NCI-H524 (cell line): ENCODE data around the gene SPPL2B.
A peak's percentile ranks its signal among the peaks of the same experiment; 100 is the strongest.

Experiments
- DNase-seq, 2 experiments: peaks; one replicate each; lab custom pipeline; 2025; lab: John Stamatoyannopoulos, UW

SPPL2B gene

DNA sequence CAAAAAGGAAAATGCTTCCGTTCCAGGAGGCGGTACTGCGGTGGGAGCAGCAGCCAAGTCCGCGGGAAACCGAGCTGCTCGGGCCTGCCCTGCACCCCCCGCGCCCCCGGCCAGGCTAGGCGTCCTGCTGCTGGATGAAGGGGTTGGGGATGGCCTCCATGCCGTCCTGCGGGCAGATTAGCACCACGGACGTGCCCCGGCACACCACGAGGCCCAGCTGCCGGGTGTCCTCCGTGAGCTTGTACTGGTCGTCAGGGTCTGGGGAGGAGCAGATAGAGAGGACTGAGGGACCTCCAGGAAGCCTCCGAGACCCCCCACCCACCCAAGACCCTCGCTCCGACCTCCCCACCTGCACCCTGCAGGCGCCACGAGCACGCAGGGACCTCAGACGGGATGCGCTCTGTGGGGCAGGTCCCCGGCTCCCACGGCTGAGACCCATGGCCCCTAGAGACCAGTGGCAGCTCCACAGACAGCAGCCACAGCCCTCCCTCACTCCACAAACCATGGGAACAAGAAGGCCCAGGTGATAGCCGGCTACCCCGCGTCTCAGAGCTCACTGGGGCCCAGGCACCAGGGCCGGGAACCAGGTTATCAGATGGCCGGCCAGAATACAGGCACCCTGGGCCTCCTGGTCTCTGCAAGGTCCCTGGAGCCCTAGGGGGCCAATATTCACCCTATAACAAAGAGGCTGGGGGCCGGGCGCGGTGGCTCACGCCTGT is 6.8 kb upstream of the SPPL2B start:
- no peak for DNase-seq

GRCh38 chr19:2323707-2324106 is 4.8 kb upstream of the SPPL2B start:
- DNase-seq: no peak

DNA sequence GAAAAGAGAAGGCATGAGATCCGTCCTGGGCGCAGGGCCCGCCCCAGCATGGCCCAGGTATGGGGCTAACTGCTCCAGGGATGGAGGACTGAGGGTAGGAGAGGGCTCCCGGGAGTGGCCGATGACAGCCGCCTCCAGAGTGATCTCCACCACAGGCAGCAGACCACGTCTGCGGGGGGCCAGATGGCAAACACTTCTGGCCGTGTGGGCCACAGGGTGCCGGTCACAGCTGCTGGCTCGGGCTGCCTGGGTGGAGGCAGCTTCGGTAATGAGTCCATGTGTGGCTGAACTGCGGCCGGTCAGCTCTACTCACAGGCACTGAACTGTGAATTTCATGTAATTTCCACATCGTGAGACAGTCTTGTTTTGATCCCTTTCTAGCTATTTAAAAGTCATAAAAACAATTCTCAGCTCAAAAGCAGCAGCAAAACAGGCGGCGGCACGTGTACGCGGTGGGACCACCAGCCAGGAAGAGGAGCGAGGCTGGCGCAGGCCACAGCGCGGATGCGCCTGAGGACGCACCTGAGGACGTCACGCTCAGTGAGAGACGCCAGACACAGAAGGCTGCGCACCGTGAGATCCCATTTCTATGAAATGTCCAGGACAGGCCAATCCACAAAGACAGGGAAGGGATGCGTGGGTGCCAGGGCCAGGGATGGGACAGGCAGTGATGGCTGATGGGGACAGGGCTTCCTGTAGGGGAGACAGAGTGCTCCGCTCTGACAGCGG is 4.1 kb upstream of the SPPL2B start:
- DNase-seq: peak in 1 of 2 experiments; percentile 56

DNA sequence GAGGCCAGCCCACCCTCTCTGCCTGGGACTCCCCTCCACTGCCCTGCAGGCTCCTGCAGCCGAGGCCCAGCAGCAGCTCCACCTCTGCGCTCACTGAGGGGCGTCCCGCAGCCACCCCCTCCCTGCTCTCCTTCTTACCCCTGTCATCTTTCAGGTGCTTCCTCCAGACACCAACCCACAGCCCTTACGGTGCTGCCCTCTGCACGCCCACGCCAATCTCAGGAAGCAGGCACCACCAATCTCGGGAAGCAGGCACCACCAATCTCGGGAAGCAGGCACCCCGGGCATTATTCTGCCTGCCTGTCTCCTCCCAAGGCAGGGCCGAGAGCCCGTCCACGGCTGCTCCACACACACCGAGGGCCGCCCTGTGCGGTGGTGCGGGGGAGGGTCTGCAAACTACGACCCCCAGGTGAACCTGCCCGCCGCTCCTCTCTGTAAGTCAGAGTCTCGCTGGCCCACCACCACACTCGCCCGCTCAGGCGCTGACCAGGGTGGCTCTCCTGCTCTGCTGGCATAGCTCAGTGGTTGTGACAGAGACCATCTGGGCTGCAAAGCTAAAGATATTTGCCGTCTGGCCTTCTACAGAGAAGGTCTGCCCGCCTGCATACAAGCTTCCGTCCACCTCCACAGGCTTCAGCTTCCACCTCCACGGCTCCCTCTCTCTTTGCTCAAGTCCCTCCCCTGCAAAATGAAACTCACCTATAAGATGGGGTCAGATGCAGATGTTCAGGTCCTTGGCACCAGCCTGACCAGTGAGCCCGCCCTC is 3.0 kb upstream of the SPPL2B start:
- DNase-seq: no peak

DNA sequence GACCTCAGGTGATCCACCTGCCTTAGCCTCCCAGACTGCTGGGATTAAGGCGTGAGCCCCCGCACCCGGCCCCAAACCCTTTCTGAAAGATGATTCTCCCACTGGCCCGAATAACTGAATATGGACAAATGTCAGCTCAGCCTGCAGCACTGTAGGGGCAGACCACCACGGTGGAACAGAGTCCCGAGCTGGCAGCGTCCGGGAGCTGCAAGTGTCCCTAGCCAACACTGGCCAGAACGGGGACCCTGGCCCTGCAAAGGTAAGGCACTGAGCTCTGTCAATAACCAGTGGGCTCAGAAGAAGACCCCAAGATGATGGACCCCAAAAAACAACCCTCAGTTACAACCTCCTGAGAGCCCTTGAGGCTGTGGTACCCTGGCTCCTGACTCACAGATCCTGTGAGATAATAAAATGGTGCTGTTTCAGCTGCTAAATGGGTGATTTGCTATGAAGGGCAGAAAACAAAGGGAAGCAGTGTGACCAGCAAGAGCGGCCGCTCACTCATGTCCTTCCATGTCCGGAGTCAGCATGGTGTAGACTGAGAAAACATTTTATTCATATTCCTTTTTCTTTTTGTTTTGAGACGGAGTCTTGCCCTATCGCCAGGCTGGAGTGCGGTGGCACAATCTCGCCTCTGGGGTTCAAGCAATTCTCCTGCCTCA is 1.7 kb upstream of the SPPL2B start:
- DNase-seq: no peak

DNA sequence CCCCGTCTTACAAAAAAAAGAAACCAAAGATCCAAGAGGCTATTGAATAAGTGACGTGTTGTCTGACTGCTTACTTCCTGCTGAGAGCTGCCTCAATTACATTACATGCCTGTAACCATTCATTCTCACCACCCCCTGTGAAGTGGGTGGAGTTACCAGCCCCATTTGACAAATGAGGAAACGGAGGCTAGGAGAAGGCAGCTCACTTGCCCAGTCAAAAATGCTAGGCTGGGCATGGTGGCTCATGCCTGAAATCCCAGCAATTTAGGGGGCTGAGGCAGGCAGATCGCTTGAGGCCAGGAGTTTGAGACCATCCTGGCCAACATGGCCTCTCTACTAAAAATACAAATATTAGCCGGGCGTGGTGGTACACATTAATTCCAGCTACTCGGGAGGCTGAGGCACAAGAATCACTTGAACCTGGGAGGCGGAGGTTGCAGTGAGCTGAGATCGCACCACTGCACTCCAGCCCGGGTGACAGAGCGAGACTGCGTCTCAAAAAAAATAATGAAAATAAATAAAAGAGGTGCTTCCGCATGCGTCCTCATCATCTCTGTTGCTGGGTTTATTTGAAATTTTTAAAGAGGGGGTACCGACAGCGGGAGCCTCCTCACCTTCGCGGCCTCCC is 597 bp upstream of the SPPL2B start:
- DNase-seq: no peak

DNA sequence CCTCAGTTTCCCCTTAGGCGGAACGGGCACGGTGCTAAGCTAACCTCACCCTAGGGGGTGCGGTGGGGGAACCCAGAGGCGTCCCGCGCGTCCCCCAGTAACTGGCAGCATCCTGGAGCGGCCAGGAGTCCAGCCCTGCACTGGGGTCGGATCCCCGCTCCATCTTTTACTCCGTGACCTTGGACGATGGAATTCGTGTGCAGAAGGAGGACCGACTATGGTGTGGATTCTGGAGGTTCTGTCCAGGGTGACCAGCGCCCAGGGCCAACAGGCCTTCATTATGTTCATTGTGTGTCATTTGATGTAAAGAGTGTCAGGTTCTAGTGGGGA is 630 bp downstream of the SPPL2B start:
- DNase-seq: no peak

DNA sequence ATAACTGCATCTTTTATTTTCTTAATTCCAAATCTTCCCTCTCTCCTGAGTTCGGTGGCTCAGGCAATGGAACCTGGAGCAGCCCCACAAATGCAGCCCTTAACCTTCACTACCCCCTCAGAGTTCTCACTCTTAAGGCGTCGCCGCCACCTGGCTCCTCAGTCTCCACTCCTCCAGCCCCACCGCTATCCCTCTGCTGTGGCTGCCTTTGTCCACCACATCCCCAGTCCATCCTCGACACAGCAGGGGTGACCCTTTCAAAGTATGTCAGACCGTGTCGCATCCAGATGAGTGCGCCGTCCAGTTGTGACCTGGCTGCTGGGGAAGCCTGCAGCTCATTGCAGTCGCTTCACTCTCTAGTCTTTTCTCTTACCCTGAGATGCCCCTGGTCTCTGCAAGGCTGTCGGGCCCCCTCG is 1.0 kb downstream of the SPPL2B start:
- DNase-seq: no peak

DNA sequence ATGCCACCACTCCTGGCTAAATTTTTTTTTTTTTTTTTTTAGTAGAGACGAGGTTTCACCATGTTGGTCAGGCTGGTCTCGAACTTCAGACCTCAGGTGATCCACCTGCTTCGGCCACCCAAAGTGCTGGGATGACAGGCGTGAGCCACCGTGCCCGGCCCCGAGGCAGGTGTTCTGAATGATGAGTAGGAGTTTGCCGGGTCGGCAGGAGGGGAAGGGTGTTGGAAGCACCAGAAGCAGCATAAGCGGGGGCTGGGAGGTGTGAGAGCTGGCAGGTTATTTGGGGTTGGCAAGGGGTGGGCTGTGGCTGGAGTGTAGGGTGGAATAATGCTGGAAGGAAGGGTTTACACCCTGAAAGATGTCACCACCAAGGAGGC is 1.8 kb downstream of the SPPL2B start:
- no peak for DNase-seq

DNA sequence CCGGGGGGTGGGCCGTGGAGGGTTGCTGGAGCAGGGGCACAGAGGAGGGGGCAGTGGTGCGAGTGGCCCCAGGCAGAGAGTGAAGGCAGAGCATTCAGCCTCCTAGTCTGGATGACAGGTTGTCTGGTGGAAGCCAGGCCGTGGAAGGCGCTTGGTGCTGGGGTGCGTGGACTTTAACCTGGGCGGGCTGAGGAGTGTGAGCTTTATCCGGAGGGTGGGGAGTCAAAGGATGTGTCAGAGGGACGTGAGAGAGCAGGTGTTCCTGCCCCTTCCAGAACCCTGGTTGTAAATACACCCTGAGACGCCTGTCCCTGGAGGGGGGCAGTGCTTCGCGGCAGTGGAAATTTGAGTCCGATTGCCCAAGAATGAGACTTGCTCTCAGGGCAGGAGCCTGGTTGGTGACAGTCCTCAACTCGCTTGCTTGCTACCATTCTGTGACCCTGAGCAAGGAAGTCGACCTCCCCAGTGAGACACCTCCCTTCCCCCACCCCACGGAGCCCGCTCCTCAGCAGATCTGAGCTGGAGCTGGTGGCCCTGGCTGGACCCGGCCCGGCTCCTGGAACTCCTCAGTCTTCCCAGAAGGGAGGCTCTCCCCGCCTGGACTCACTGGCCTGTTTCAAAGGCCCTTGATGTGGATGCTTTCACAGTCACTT is 2.3 kb downstream of the SPPL2B start:
- DNase-seq: no peak

GRCh38 chr19:2331601-2332246 is 3.2 kb downstream of the SPPL2B start:
- DNase-seq: no peak

- peak in 1 of 2 experiments; percentile 60 for DNase-seq
Measured at GRCh38 chr19:2332341-2333026, 4.0 kb downstream of the SPPL2B start.

DNA sequence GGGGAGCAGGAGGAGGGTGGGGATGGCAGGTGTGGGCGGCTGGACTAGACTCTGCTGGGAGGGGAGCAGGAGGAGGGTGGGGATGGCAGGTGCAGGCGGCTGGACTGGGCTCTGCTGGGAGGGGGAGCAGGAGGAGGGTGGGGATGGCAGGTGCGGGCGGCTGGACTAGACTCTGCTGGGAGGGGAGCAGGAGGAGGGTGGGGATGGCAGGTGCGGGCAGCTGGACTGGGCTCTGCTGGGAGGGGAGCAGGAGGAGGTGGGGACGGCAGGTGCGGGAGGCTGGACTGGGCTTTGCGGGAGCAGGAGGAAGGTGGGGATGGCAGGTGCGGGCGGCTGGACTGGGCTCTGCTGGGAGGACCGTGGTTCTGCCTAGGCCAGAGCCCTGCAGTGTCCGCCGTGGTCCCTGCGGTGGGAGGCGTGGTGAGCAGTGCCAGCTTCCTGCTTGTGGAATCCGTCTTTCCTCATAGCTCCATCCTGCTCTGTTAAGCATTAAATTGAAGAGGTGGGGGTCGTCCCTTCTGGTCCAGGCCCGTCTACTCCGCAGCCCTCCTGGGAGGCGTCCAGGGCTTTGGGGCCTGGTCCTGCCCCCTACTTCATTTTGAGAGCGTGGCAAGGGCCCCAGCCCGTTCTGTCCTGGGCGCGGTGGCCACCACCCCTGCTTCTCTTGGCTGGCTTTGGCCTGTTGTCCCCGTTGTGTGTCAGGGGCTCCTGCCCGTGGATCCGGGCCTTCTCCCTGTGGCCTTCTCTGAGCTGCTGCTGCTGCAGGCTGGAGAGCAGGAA is 4.7 kb downstream of the SPPL2B start:
- DNase-seq: peak in 1 of 2 experiments; percentile 47

DNA sequence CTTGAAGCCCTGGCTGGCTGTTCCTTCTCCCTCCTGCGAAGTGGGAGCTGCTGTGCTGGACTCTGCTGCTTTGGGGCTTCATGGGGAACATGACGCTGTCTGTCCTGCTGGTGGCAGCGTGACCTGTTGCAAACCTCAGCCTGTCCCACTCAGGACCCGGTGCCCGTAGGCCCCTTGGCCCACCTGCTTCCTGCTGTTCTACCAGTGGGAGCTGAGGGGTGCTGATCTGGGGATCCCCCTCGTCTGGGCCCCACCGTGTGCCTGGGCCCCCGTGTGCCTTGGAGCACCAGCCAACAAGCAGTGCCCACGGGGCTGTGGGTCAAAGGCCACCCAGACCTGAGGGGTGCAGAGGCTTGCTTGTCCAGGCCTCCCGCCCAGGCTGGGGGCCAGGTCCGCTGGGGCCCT is 5.3 kb downstream of the SPPL2B start:
- DNase-seq: peak in 1 of 2 experiments; percentile 19

GRCh38 chr19:2334426-2334825 is 5.9 kb downstream of the SPPL2B start:
- DNase-seq: no peak

DNA sequence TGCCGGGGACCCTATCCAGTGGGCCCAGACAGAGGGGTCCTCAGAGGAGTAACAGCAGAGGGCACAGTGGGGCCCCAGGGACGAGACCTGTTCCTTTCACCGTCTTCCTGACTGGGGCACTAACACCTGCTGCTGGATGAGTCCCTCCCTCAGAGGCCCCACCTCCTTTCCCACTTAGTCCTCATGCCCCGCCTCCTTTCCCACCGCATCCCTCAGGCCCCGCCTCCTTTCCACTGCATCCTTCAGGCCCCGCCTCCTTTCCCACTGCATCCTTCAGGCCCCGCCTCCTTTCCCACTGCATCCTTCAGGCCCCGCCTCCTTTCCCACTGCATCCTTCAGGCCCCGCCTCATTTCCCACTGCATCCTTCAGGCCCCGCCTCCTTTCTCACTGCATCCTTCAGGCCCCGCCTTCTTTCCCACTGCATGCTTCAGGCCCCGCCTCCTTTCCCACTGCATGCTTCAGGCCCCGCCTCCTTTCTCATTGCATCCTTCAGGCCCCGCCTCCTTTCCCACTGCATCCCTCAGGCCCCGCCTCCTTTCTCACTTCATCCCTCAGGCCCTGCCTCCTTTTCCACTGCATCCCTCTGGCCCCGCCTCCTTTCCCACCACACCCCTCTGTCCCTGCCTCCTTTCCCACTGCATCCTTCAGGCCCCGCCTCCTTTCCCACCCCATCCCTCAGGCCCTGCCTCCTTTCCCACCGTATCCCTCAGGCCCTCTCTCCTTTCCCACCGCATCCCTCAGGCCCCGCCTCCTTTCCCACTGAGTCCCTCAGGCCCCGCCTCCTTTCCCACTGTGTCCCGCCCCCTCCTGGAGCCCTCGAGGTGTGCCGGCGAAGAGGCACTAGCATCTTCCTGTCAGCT is 6.7 kb downstream of the SPPL2B start:
- no peak for DNase-seq

GRCh38 chr19:2335848-2336247 is 7.4 kb downstream of the SPPL2B start:
- DNase-seq: no peak

DNA sequence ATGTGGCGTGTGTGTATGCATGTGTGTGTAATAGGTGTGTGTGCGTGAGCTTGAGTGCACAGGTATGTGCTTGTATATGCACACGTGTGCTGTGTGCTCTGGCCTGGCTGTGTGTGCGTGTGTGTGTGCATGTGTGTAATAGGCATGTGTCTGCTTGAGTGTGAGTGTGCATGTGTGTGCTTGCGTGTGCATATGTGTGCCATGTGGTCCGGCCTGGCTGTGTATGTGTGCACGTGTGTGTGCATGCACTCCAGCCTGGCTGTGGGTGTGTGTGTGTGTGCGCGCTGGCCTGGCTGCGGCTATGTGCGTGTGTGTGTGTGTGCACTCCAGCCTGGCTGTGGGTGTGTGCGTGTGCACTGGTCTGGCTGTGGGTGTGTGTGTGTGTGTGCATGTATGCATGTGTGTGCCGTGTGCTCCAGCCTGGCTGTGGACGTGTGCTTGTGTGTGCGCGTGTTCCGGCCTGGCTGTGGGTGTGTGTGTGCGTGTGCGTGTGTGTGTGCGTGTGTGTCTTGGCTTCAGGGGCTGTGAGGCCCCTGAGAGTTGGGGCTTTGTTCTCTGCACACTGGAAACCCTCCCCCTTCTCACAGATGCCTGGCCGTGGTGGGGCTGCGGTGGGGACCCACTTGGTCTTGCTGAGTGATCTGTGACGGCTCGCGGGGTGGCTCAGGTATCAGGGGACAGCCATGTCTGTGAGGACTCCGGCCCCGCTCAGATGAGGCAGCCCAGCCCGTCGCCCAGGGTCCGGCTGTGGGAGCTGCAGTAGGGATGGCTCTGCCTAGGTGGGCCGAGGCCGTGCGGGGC is 8.2 kb downstream of the SPPL2B start:
- no peak for DNase-seq
